CD4-positive, alpha-beta T cell treated with Interleukin-2 at 100 ng/mL for 4 hours (primary cell): ENCODE results near the gene ENTPD1.

Experiments used
- DNase-seq: peaks from one replicate; pipeline ENCODE4 v3.0.0-alpha.2; 2020; ENCODE audit warnings: low spot score

ENTPD1 gene

GRCh38 chr10:95832216-95833041 is 76.5 kb downstream of the ENTPD1 start:
- peak; percentile 29 for DNase-seq

GRCh38 chr10:95833042-95833610 is 77.2 kb downstream of the ENTPD1 start:
- DNase-seq, result no peak

DNA sequence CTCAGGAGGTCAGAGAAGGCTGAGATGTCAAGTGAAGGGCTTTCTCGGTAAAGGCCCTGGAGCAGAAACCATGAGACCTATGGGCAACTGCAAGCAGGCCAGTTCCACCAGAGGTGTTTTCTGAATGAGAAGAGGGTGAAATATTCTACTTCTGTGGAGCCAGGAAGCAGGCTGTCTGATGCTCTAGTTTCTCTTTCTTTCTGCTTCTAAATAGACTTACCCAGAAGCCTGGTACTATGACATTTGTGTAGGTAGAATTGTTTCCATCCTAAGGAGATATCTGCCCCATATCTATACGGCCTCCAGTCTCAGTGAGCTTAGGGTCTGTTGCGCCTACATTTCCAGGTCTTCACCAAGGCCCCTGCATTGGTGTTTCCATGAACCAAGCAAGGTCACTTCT is 78.4 kb downstream of the ENTPD1 start:
- no peak for DNase-seq

- no peak for DNase-seq
Observed at GRCh38 chr10:95835149-95835860, 79.3 kb downstream of the ENTPD1 start.

- no peak for DNase-seq
Observed at GRCh38 chr10:95835911-95836310, 79.9 kb downstream of the ENTPD1 start.

DNA sequence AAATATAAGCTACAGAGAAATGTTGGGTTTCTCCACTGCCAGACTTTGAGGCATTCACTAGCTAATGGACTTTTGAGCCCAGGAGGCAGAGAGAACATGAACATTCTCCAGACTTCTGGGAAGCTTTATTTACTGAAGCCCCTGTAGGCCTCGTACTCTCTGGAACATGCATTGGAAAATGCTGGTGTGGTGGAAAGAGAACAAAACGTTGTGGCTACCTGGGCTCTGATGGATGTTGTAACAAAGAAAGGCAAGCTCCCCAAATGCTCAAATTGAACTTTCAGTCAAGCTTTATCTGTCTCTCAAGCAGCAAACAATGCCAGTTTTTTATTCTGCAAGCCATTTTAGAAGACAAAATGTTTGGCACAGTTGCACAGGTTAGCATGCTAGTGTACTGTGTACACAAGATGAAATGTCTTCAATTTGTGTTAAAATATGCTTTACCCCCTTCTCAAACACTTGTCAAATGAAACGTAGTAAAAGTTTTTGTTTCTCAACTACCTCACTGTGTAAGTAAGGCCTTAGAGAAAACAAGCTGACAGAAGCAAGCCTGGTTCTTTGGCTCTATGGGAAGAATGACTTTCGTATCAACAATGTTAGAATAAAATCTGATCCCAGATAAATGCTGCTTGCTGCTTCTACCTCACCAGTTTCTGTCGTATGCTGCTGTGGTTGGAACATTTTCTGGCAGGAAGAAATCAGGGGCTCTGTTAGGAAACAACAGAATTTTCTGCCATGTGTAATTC is 80.8 kb downstream of the ENTPD1 start:
- no peak for DNase-seq

GRCh38 chr10:95837356-95837776 is 81.4 kb downstream of the ENTPD1 start:
- no peak for DNase-seq

DNA sequence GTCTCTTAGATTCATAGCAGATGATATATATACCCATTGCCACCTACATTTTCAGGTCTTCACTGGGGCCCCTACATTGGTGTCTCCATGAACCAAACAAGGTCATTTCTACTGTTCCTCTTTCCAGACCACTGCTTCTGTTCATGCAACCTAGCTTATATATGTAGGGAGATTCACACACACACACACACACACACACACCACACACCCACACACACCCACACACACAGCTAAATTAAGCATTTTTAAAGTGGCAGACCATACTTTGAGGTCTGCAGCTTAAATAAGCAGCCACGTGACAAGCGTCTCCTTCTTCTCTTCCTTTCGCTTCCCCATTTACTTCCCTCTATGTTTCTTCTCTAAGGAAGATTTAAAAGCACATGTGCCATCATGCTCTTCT is 81.8 kb downstream of the ENTPD1 start:
- no peak for DNase-seq

- DNase-seq, result no peak
Observed at GRCh38 chr10:95840121-95840520, 84.2 kb downstream of the ENTPD1 start.

DNA sequence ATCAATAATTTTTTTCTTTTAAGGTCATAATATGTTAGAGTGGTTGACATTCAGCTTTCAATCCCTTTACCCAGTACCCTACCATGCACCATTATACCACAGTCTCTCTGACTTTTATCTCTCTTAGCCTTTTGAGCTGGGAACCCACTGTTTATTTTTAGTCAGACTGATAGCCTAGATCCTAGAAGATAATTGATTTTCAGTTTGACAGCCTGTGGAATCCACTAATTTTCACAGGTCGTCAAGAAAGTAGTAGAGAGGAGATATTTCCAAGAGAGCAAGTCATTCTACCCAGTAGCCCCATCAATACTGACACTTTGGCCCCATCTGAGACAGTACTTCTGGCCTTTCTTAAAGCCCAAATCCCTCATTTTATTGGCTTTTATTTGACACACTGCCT is 84.7 kb downstream of the ENTPD1 start:
- DNase-seq, result no peak

GRCh38 chr10:95841661-95842498 is 85.9 kb downstream of the ENTPD1 start:
- DNase-seq, result peak; percentile 58

GRCh38 chr10:95845411-95845810 is 89.4 kb downstream of the ENTPD1 start:
- no peak for DNase-seq

GRCh38 chr10:95847007-95847406 is 91.0 kb downstream of the ENTPD1 start:
- DNase-seq, result no peak

- no peak for DNase-seq
Observed at GRCh38 chr10:95848841-95849240, 92.9 kb downstream of the ENTPD1 start.

DNA sequence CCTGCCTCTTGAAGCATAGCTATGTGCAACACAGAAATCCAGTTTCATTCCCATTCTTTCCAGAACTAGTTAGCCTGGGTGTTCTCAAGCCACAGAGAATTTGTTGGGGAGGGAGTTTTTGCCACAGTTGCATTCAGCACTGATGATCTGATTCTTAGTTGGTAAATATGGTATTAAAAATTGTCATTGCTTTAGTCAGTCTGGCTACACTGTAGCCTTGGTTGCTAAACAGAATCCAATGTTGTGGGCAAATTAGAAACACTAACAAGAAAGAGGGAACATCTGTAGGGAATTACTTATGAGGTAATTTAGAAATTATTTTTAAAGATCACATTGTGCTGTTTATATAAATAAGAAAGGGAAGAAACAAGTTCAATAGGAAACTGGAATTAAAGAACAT is 94.8 kb downstream of the ENTPD1 start:
- DNase-seq, result no peak

- DNase-seq, result no peak
Observed at GRCh38 chr10:95860166-95860940, 104.4 kb downstream of the ENTPD1 start.

DNA sequence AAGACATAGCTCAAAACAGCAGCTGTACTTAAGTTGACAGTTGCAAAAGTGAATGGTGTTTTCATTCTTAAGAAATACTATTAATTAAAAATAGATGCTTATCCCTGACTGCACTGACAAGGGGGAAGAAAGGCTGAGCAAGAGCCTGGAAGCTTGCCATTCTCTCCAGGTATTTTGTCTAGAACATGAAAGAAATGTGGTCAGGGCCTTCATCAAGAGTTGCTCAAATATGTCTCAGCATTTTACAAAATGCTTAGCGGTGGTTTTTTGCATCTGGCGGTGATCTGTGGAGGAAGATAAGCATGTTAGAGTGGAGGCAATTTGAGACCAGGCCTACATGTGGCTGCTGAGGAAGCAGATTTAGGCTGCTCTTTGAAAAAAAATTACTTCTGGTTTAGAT is 105.4 kb downstream of the ENTPD1 start:
- DNase-seq, result no peak

DNA sequence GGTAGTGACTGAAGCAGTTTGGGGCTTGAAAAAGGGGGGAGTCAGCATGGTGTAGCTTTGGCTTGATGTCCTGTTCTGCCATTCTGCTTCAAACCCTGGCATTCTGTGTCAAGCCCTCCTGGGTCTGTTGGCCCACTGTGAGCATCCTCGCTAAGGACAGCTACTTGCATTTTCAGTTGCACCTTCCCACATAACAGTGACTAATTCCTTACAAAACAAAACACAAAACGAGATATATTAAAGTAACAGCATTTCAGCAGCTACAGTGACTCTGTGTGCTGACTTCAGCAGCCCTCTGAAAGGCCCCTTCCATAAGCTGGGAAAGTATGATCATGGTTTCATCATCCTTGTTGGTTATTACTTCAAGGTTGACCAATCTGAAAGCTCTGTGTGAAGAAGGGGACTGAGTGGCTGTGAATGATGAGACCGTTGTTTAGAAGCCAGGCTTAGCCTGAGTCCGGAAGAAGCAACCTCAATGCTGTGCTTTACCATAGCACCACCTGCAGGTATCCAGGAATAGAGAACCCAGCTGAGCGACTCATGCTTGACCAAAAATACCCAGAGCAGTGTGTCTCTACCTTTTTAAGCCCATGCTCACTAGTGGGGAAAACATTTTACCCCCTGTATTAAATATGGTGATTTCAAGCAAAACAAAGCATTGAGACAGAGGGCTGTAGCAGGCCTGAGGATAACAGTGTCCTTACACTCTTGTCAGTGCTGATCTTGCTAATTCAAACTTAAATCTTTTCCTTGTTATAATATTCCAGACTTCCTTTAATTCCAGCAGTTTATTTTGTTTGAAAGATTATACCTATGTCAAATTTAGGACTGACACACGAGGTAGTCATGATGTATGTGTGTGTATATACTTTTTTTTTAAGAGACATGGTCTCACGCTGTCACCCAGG is 109.2 kb downstream of the ENTPD1 start:
- peak; percentile 38 for DNase-seq

DNA sequence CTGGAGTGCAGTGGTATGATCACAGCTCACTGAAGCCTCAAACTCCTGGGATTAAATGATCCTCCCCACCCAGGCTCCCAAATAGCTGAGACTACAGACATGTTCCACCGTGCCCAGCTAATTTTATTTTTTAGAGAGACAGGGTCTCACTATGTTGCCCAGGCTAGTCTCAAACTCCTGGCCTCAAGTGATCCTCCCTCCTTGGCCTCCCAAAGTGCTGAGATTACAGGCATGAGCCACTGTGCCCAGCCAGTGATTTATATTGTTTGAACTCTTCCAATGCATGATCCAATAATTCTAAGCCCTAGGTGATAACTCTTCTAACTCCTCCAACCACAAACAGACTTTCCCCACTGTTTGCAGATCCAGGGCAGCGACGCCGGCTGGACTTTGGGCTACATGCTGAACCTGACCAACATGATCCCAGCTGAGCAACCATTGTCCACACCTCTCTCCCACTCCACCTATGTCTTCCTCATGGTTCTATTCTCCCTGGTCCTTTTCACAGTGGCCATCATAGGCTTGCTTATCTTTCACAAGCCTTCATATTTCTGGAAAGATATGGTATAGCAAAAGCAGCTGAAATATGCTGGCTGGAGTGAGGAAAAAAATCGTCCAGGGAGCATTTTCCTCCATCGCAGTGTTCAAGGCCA is 110.0 kb downstream of the ENTPD1 start:
- DNase-seq, result no peak
